ENCODE measurements around the gene PACRG. TPM values are rescaled to one million over a fixed set of nuclear protein-coding genes. Genes with fewer than 3 reads are reported as not detected.

The PACRG gene
- total and polyA plus RNA-seq, 2 of the 4 experiments (the other 2 are of a cell fraction), result not detected

- no peak overlapping the region for H2AFZ ChIP-seq (replicated peaks; ENCODE audit: low read length, poor library complexity)
- intact Hi-C loops (cut with micrococcal nuclease), result no loop called here
These were observed 563.8 kb downstream of the PACRG start for GRCh38 chr6:163291622-163292021.

More at GRCh38 chr6:163291622-163292021, 563.8 kb downstream of the PACRG start:
- Histone ChIP-seq H3K4me1 (ENCODE audit: control insufficient read depth, insufficient read depth, low read length) (no peaks in the 10 kb centered on the region), H3K18ac (ENCODE audit: low read depth, low read length) (no peak overlapping the region), H4K8ac (ENCODE audit: low read depth in 2 of 2, low read length in 2 of 2) (no peak overlapping the region), H2BK120ac (ENCODE audit: low read depth, low read length) (no peak overlapping the region), H3K23ac (ENCODE audit: low read depth, low read length) (no peak overlapping the region), H3K9ac (ENCODE audit: low read depth, low read length) (no peak overlapping the region), H3K79me1 (ENCODE audit: low read depth in 1 of 2, low read length in 2 of 2) (no peaks in the 10 kb centered on the region), H4K20me1 (ENCODE audit: insufficient read depth, low read length) (no peaks in the 10 kb centered on the region), H3K4me2 (ENCODE audit: low read depth, low read length) (no peak overlapping the region), H2BK15ac (ENCODE audit: low read depth, low read length) (no peak overlapping the region), H3K56ac (ENCODE audit: extremely low read depth, insufficient read depth, low read length) (no peak overlapping the region), H2AK5ac (ENCODE audit: low read depth, low read length) (no peak overlapping the region), H4K91ac (ENCODE audit: insufficient read depth, low read depth, low read length) (no peak overlapping the region), H3K4ac (ENCODE audit: low read depth, low read length) (no peak overlapping the region), H4K5ac (ENCODE audit: low read depth, low read length) (no peak overlapping the region), H2AK9ac (replicated peaks; ENCODE audit: low read depth, low read length, poor library complexity) (no peak overlapping the region), H2BK5ac (ENCODE audit: low read depth, low read length, poor library complexity, severe bottlenecking) (no peak overlapping the region), H3K9me3 (ENCODE audit: control insufficient read depth, insufficient read depth, low read length) (peaks cover 12% of the 10 kb centered on the region), H2BK20ac (ENCODE audit: low read depth, low read length) (no peak overlapping the region), H3K14ac (replicated peaks; ENCODE audit: low read depth, low read length) (no peak overlapping the region), H3K27ac (ENCODE audit: insufficient read depth, low read length) (no peak overlapping the region), H3K27me3 (ENCODE audit: control insufficient read depth, insufficient read depth, low read length) (no peaks in the 10 kb centered on the region), H3K9me1 (ENCODE audit: insufficient read depth, low read length) (no peaks in the 10 kb centered on the region), H3K36me3 (ENCODE audit: control insufficient read depth, insufficient read depth, low read length) (no peaks in the 10 kb centered on the region), H3K4me3 (ENCODE audit: insufficient read depth, low read depth, low read length) (no peak overlapping the region)
- ChIA-PET CTCF (no interaction called here), POLR2A (ENCODE audit: unreplicated experiment) (no interaction called here)
- DNase-seq (no peak), ATAC-seq (ENCODE audit: low read depth) (no peak)
- dilution Hi-C loops (cut with HindIII; ENCODE audit: low sequenced_read_pairs, unreplicated experiment), result no loop called here
- no TSS peak for BruUV-seq (replicated peaks)
- TF ChIP-seq USF2 (IDR thresholded peaks at IDR 0.05; ENCODE audit: low read depth, low read length) (no peak), RCOR1 (IDR thresholded peaks at IDR 0.05; ENCODE audit: insufficient replicate concordance, low read length) (no peak), CTCF (conservative IDR thresholded peaks at IDR 0.05; ENCODE audit: low read depth, low read length) (no peak), CHD1 (IDR thresholded peaks at IDR 0.05; ENCODE audit: low read depth, low read length) (no peak), BHLHE40 (IDR thresholded peaks at IDR 0.05; ENCODE audit: low read depth, low read length) (no peak), RAD21 (IDR thresholded peaks at IDR 0.05; ENCODE audit: low read length) (no peak), MXI1 (IDR thresholded peaks at IDR 0.05; ENCODE audit: borderline replicate concordance, low read depth, low read length) (no peak), POLR2A (IDR thresholded peaks at IDR 0.05; ENCODE audit: low read depth, low read length) (no peak), MAFK (IDR thresholded peaks at IDR 0.05; ENCODE audit: low read depth, low read length) (no peak), SMC3 (IDR thresholded peaks at IDR 0.05; ENCODE audit: low read depth, low read length) (no peak), FOS (IDR thresholded peaks at IDR 0.05; ENCODE audit: low read depth, low read length) (no peak), NFE2L2 (IDR thresholded peaks at IDR 0.05; ENCODE audit: low read depth, low read length) (no peak), ELK1 (IDR thresholded peaks at IDR 0.05; ENCODE audit: borderline replicate concordance, low read depth, low read length) (no peak), RFX5 (IDR thresholded peaks at IDR 0.05; ENCODE audit: low read depth, low read length) (no peak), CEBPB (IDR thresholded peaks at IDR 0.05; ENCODE audit: low read depth, low read length) (no peak), MAZ (IDR thresholded peaks at IDR 0.05; ENCODE audit: borderline replicate concordance, low read depth, low read length) (no peak)
- in situ Hi-C loops (cut with MboI; ENCODE audit: low sequenced_read_pairs), result no loop called here
- WGBS, 2 experiments (ENCODE audit: extremely low coverage in 2 of 2, insufficient read length in 1 of 2), result 48% methylated on average over 3 of the region's 5 CpGs; no CpG with 5 or more reads in 1 of the 2 experiments
